Left cardiac atrium (tissue), 4 donors: ENCODE results near the gene FAM9C. TPM values are rescaled to one million over a fixed set of nuclear protein-coding genes. Genes with fewer than 3 reads are reported as not detected.
"Not testable (repeated sequence)": the region's sequence is repeated elsewhere in the genome, so short reads cannot be mapped to it uniquely, and the experiment has no call there.

Experiments
- ATAC-seq, 2 donors: fragments of 200-7000 bp; cut with Tn5 transposase; one replicate each; pipeline ENCODE4 v1.9.1; 2020; ENCODE audit warnings: mild to moderate bottlenecking in 2 of 2, moderate library complexity in 2 of 2
- DNase-seq: peaks from one replicate; pipeline ENCODE4 v3.0.0-alpha.2; 2020
- intact Hi-C, 2 donors: fragments of 100-400 bp; cut with DNase I; formaldehyde crosslinking; loops; one replicate each; pipeline versions ENCODE4 v1.14.1 to v1.15.1; 2022 to 2023
- long read RNA-seq: library from polyadenylated mRNA; unstranded; transcript quantifications from one replicate; pipeline ENCODE4 v2.0.0, GENCODE V29; 2021
- total RNA-seq, 2 donors: library from RNA; stranded (reverse); fragmentation: NEBNext Ultra II Directional; extraction: Animal tissue kit (Norgen Biotek cat#: 25700); gene quantifications; one replicate each; pipeline ENCODE4 v1.2.1, GENCODE V29; 2021
- donor health status: DM: no; HTN: yes; CAD: no.
- donor health status: DM: no; HTN: yes; CAD: no; lungs with severe emphysema.
- donor health status: DM: yes; HTN: yes; CAD: no.
- donor health status: Dilated cardiomyopathy.

Gene FAM9C
- not detected for total RNA-seq
- long read RNA-seq: 0 reads

DNA sequence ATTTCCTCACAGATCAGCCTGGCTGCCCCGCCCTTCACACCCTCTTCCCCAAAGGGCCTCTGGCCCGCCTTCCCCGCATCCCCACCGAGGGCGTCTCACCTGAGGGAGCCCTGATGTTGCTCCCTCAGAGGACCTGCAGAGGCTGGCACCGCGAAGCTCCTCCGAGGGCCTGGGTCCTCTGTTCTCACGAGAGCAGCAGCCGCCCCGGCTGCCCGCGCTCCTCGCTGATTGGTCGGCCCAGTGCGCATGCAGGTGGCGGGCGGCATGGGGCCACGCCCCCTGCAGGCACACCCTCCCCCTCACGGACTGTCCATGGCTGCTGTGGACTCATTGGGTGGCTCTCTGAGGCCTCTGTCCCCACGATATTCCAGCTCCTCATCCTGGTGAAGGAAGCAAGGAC is at the start of gene FAM9C:
Gene FAM9C (minus strand): TSS at position 180 of the 400 bp plus-strand sequence. CDS start 831 bp downstream, outside the sequence.
- DNase-seq (no peak), ATAC-seq (no peak)
- intact Hi-C loops: no loop called here

DNA sequence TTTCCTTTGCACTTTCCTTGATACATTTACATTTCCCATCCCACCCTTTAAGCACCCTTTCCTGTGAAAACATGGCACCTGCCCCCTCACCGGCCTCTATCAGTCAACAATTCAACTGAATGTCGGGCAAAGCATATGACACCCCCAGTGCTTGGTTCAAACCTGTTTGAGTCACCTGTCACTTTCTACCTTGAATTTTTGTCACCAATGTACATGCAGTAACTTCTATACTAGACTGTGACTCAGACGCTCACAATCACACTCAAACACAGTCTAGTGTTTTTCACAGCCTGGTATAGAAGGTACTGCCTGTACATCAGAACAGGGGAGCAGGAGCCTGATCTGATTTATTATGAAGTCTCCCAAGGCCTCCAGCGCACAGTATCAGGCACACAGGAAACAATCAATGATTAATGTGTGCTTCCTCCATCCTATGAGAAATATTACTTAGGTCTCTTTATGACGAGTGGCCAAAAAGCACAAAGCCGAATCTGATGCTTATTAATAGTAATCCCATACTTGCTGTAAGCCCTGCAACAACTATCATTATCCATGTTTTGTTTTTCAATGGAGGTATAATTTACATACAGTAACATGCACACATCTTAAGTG is 49.2 kb upstream of the FAM9C start:
- no peak for ATAC-seq
- intact Hi-C loops: no loop called here
- DNase-seq: no peak

DNA sequence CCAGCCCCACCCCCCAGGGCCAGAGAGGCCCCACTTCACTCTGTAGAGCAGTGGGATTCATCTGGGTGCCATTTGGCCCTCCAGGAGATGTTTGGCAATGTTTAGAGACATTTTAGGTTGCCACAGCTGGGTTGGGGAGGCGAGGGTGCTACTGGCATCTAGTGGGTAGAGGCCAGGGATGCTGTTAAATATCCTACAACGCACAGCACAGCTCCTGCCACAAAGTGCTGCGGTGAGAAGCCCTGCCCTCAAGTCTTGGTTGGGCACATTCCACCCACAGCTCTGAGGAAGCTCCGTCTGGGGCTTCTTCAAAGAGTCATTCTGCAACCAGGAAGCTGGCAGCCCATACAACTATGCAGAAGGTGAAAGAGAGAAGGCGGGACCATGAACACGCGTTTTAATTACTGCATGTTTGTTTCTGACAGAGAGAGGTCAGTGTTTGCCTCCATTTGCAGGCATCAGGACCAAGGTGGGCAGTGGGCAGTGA is 48.1 kb upstream of the FAM9C start:
- intact Hi-C loops: no loop called here
- DNase-seq: peak; percentile 33
- ATAC-seq: peak; percentile 68 to 76

DNA sequence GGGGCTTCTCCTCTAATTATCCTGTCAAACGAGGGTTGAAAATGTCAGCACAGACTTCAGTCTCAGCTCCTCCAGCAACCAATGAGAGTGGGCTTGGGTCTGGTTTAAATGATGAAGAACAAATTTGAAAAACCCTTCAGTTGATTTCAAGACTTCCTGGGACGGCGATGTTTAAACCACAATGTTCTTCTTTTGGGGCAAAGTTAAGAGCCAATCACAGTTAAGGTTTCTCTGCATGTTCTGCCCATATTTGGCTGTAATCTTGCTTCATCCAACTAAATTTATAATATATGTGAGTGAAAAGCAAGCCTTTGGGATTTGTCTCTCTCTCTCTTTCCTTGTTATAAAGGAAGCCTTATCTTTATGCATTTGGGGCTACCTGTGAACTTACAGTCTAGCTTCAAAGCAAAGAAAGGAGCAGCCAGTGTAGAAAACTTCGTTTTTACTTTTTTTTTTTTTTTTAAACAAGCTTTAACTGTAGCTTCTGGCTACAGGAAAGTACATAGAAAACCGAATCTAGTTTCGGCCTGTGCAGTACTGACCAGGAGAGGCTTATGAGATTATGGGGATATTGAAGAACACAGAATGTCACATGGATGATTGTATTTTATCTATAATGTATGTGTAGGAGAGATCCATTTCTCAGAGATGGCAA is 46.8 kb upstream of the FAM9C start:
- intact Hi-C loops: no loop called here
- ATAC-seq: peak in 1 of 2 donors; percentile 20
- no peak for DNase-seq

DNA sequence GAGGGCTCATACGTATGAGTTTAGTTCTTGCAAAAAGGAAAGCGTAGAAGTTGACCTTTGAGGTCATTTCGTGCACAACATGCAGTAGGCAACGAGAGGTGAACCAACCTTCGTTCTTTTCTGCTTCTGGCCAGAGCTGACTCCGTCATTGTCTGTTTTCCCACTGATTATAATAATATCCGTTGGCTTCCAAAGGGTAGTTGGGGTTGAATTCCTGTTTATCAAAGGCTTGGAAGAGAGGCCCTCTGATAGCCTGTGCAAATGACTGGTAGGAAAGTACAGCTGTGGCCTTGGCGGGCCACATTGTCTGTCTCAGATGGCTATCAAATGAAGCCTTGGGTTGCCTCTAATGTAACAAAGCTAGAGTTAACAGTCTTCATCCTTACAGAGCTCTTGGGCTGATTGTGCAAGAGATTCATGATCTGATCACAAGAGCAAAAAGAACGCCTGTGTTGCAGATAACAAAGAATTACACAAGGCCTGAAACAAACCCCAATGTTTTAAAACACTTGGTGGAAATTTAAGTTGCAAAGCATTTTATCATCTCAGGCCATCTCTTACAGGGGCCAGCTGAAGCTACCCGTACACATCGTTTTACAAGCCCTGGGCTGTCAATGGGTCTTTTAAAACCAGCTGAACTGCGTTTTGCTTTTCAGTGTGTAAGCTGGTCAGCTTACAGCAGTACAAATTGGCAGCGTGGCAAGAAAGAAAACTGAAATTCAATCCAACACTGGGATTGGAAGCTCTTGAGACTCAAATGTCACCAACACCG is 46.1 kb upstream of the FAM9C start:
- intact Hi-C loops: no loop called here
- no peak for DNase-seq
- peak; percentile 12 to 43 for ATAC-seq

DNA sequence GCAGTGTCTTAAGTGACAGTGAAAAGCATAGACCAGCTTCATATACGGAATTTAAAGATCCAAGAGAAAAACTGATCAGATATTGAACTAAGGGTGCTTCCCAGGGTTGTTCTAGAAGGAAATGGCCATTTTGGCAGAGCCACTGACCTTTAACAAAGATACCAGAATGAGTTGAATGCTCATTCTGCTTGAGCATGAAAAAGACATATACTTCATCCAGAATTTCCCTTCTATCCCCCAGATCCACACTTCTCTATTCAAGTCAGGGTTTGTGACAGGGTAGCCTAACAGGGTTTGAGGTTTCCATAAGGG is 45.6 kb upstream of the FAM9C start:
- intact Hi-C loops: no loop called here
- no peak for ATAC-seq
- DNase-seq: no peak

DNA sequence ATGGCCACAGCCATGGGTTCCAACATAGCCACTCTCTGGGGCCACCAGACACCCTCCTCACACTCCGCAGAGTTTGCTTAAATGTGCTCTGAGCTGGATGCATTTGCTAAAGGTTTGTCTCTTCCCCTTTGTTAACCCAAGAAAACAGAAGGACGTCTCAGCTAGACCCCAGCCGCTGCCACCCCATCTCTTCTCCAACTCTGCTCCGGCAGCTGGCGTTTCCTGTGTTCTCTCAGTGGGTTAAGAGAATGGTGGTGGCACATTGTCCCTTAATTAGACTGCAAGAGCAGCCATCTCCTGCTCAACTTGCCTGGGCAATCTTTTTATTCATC is 43.7 kb upstream of the FAM9C start:
- intact Hi-C loops: no loop called here
- no peak for DNase-seq
- no peak for ATAC-seq

DNA sequence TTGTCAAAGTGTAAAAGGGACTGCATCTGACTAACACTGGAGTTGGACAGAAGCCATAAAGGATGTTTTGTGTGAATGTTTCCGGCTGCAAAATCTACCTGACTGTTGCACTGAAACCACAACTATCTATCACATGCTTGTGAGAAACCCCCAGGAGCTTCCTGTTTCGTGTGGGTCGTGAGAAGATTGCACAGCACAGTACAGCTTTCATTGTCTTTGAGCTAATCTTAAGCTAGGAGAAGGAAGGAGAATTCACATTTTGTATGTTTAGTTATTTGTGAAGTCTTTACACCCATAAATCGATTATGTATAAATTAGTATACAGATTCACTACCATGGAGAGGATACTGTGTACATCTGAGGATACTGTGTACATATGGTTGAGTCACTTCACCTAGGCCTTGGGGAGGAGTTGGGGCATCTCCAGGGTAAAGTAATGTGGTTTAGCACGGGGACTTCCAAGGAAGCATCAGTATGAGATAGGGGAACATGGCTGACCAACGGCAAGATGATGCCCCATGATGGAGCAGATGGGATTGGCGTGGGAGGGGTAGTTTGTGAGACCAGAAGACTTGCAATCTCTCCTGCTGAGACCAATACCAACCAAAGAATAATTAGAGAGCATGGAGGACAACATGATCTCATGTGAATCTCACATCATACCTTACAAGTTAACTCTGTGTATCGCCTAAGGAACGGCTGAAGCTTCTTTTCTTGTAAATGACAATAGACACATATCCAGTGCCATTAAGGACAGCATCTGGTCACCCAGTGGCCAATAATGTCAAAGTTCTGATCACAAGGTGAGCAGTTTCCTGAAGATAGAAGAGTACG is 43.1 kb upstream of the FAM9C start:
- ATAC-seq: peak; percentile 32 to 66
- intact Hi-C loops: no loop called here
- no peak for DNase-seq

DNA sequence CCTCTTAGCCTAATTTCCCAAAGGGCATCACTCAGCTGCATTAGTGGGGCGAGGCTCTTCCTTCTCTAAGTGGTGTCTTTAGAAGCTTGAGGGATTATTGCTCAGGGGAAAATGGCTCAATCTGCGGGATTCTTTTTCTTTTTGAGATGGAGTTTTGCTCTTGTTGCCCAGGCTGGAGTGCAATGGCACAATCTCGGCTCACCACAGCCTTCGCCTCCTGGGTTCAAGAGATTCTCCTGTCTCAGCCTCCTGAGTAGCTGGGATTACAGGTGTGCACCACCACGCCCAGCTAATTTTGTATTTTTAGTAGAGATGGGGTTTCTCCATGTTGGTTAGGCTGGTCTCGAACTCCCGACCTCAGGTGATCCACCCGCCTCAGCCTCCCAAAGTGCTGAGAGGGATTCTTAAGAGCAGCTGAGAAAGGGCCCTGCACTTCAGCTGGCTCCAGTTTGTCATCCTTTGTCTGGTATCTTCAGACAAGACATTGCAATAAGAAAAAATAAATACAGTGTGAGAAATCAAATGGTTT is 42.4 kb upstream of the FAM9C start:
- DNase-seq, ATAC-seq, intact Hi-C loops: not testable (repeated sequence)

DNA sequence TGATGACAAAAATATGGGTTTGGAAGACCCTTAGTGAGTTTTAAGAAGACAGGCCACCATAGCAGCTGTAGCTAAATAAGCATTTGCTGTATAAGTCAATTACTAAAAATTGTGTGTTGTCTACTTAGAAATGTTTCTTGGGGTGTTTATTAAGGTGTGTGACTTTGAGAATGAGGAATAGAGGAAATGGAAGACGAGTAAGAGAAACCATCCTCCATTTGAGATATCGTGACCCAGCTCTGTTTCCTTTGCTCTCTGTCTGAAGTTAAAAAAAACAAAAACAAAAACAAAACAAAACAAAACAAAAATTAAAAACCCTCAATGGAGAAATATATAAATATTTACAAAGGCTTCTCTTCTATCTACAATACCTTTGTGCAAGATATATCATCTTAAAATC is 41.7 kb upstream of the FAM9C start:
- DNase-seq (no peak), ATAC-seq (no peak)
- intact Hi-C loops: no loop called here

DNA sequence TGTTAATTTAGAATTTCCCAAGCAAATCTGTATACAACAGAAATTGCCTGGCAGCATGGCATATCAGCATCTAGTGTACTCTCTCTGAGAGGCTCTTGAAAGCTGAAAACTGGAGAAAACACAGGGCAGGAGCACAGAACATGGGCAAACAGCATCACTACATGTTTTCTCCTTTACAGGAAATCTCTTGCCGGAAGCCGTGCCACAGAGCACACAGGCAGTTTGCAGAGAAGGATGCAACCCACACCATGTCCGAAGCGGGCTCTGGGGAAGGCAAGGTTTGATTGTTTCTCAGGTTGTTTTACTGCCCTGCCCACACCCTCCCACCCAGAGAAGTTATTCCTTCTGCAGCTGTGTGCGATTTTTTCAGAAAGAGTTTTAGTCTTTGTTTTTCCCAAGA is 41.1 kb upstream of the FAM9C start:
- ATAC-seq (no peak), DNase-seq (no peak)
- intact Hi-C loops: no loop called here

DNA sequence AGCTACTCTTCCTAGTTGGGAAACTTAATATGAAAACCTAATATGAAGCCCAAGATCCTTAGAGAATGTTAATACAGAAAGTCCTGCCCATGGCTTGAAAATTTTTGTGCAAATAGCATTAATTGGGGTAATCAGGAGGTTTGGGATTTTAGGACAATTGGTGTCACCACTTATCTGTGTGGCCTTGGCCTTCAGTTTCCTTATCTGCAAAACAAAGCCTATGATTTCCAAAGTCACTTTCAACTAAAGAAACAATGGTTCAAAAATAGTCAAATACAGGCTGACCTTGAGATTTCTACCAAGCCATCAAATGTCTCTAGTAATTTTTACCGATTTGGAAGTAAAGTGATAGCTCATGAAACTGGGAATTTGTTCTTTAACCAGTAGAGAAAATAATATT is 40.2 kb upstream of the FAM9C start:
- DNase-seq (no peak), ATAC-seq (no peak)
- intact Hi-C loops: no loop called here

DNA sequence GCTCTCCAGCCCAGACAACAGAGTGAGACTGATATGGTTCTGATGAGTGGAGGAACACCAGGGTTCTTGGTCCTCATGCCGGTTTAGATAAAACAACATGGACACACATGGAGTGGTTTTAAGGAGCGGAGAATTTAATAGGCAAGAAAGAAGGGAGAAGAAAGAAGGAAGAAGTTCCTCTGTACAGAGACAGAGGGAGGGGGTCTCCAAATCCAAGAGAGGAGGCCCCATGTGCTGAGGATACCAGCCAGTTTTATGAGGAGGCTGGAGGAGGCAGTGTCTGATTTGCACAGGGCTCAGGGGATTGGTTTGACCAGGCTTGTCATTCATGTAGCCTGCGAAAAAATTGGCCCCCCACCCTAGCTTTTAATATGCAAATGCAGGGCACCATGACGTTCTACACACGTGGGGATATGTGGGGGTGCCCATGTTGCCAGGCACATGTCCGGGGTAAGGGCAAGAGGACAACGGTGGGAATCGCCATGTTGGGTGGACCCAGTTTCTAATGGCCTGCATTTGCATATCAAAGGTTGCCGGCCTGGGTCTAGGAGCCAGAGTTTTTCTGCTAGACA is 39.4 kb upstream of the FAM9C start:
- ATAC-seq, intact Hi-C loops, DNase-seq: not testable (repeated sequence)

DNA sequence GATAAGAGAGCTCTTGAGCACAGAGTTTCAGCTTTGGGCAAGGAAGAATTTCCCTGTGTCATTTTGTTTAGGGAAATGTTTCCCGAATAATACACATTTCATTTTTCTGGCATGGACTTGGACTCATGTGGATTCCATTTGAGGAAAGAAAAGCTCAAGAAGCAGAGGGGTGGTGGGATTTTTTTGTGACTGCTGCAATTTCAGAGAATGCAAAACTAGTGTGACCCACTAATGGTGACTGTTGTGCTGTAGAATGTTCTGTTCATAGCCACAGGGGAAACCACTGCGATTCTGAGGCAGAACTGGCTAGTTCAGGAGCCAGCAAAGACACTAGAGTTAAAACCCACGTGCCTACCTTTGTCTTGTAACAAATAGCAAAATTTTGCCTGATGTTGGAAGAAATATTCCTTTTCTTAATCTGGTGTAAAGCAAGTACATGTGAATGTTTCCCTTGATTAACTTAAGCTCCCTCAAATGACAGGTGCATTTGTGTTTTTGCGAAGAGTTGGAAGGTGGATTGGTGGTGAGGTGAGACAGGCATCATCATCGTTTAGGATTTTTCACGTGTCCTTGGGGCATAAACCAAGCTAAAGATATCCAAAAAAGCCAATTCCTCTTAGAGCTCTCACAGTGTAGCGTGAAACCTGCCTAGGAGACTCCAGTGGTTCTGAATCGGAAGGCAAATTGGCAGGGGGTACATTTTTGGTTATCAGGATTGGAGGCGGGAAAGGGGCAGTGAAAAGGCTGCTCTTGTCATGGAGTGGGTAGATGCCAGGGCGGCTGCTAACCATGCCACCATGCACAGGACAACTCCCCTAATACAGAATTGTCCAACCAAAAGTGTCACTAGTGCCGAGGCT is 38.0 kb upstream of the FAM9C start:
- ATAC-seq: no peak
- DNase-seq: no peak
- intact Hi-C loops: no loop called here

DNA sequence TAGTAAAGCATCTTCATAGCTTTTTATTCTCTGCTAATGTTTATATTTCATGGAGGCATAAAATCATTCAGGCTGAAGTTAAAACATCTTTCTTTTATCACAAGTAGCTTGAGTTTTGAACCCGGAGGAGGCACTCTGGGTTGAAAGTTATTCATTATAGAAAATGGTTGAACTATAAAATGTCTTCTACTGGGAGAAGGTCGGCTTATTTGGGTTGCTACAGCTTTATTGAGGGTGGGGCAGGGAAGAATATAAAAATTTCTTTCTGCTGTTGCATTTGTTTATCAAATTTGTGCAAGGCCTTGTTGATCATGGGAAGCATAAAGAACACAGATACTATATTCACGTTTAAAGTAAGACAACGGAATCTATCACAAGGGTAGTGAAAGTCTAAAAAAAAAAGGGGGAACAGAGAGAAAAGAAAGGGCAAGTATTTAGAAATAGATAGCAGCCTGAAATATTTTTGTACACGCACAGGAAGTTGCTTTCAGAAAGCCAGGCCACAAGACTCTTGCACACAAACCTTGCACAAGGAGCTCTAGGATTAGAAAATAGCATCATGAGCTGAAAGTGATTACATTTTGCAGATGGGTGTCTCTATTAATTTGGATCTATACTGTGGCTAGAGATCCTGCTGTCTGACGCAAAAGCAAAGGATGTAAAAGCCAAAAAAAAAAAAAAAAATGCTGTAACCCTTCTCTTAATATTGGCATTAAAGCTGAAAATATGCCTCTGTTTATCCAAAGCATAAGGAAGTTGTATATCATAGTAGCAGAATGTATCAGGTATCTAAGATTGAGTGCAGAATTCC is 37.2 kb upstream of the FAM9C start:
- intact Hi-C loops: no loop called here
- DNase-seq (no peak), ATAC-seq (no peak)

DNA sequence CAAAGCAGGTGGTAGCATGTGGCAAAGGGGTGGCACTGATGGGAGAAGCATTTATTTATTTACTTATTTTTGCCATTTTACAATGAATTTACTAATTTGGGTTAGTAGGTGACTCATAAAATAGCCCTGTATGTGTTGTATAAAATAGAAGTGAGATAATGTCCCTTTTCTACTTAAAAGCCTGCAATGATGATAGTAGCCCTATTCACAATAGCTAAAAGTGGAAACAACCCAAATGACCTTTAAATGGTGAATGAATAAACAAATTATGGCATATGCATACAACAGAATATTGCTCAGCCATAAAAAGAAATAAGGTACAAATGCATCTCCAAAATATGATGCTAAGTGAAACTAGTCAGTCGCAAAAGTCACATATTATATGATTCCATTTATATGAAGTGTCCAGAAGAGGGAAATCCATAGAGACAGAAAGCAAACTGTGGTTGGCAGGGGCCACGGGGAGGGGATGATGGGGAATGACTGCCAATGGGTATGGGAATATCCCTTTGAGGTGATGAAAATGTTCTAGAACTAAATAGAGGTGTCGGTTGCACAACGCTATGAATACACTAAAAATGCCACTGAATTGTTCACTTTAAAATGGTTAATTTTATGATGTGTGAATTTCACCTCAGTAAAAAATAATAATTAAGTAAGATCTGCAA is 35.8 kb upstream of the FAM9C start:
- intact Hi-C loops: no loop called here
- ATAC-seq: no peak
- no peak for DNase-seq
